H1 (cell line): ENCODE measurements around the gene FAM131C. TPM values are rescaled to one million over a fixed set of nuclear protein-coding genes. Genes with fewer than 3 reads are reported as not detected.

ENCODE experiments used
- CTCF ChIA-PET: fragments of 300-600 bp; sonication (Branson Sonifier 250); formaldehyde crosslinking; loops from one replicate; lab custom pipeline; 2021; ENCODE audit not compliant: partially characterized antibody; lab: Charles Lee
- POLR2A ChIA-PET: fragments of 300-600 bp; sonication (Branson Sonifier 250); formaldehyde crosslinking; loops from one replicate; lab custom pipeline; 2021; ENCODE audit warnings: inconsistent platforms; ENCODE audit not compliant: partially characterized antibody; lab: Charles Lee
- DNase-seq, 2 experiments: peaks; one replicate each; pipeline versions ENCODE4 v3.0.0 to v3.0.0-alpha.2; 2010 to 2022; ENCODE audit warnings: low spot score in 2 of 2, low read depth in 1 of 2, mixed read lengths in 1 of 2
- FAIRE-seq: peaks from 2 replicates; lab custom pipeline; 2011; peaks lifted over from hg19 to GRCh38; lab: Jason Lieb, UNC
- H2AFZ ChIP-seq: 2 replicates; pipeline ENCODE4 v1.8.1; 2012; ENCODE audit warnings: low read length, inconsistent platforms
- H2AK5ac ChIP-seq: 2 replicates; pipeline ENCODE4 v1.6.1; 2013; ENCODE audit warnings: low read depth, low read length
- H2BK120ac ChIP-seq: replicated peaks from 2 replicates; pipeline ENCODE3; 2013; ENCODE audit warnings: low read depth, low read length, inconsistent platforms
- H2BK12ac ChIP-seq: 2 replicates; pipeline ENCODE4 v1.6.1; 2013; ENCODE audit warnings: low read depth, low read length
- H2BK15ac ChIP-seq: 2 replicates; pipeline ENCODE4 v1.6.1; 2013; ENCODE audit warnings: low read length
- H2BK20ac ChIP-seq: 2 replicates; pipeline ENCODE4 v1.6.1; 2013; ENCODE audit warnings: low read length
- H2BK5ac ChIP-seq: 2 replicates; pipeline ENCODE4 v1.6.1; 2013; ENCODE audit warnings: low read depth, low read length
- H3K14ac ChIP-seq: 2 replicates; pipeline ENCODE4 v1.6.1; 2013; ENCODE audit warnings: inconsistent platforms; ENCODE audit not compliant: insufficient read length
- H3K18ac ChIP-seq: 2 replicates; pipeline ENCODE4 v1.6.1; 2013; ENCODE audit warnings: low read length; ENCODE audit errors: extremely low read depth
- H3K23ac ChIP-seq: 2 replicates; pipeline ENCODE4 v1.6.1; 2013; ENCODE audit warnings: inconsistent platforms; ENCODE audit not compliant: insufficient read length
- H3K23me2 ChIP-seq: 2 replicates; pipeline ENCODE4 v1.6.1; 2013; ENCODE audit warnings: low read depth, low read length
- H3K27ac ChIP-seq: 2 replicates; pipeline ENCODE4 v1.6.1; 2011; ENCODE audit warnings: low read depth, low read length, inconsistent platforms
- H3K27me3 ChIP-seq, 4 experiments: replicated peaks in 1 of 4; 1 replicate in 1 of 4; 2 replicates in 3 of 4; pipeline versions ENCODE4 v1.6.1 to v1.8.1; 2011 to 2013; ENCODE audit warnings: low read length in 3 of 4, mild to moderate bottlenecking in 3 of 4, inconsistent platforms in 2 of 4, mixed read lengths in 2 of 4, moderate library complexity in 1 of 4; ENCODE audit not compliant: control insufficient read depth in 3 of 4, insufficient read depth in 3 of 4; ENCODE audit errors: extremely low read depth in 1 of 4
- H3K36me3 ChIP-seq, 4 experiments: 2 replicates each; pipeline versions ENCODE4 v1.6.1 to v1.8.1; 2011 to 2013; ENCODE audit warnings: mild to moderate bottlenecking in 4 of 4, low read length in 3 of 4, moderate library complexity in 2 of 4, control low read depth in 1 of 4, inconsistent platforms in 1 of 4; ENCODE audit not compliant: insufficient read depth in 4 of 4, control insufficient read depth in 2 of 4
- H3K4ac ChIP-seq: replicated peaks from 2 replicates; pipeline ENCODE3; 2013; ENCODE audit warnings: low read length, low read depth, mixed read lengths, inconsistent platforms; ENCODE audit not compliant: insufficient read length
- H3K4me1 ChIP-seq, 4 experiments: replicated peaks in 1 of 4; 1 replicate in 1 of 4; 2 replicates in 3 of 4; pipeline versions ENCODE4 v1.6.1 to v1.8.1; 2011 to 2013; ENCODE audit warnings: low read length in 3 of 4, inconsistent platforms in 2 of 4, mixed read lengths in 1 of 4; ENCODE audit not compliant: insufficient read depth in 4 of 4, control insufficient read depth in 3 of 4
- H3K4me2 ChIP-seq, 2 experiments: 2 replicates each; pipeline versions ENCODE4 v1.6.1 to v1.8.1; 2011 to 2013; ENCODE audit warnings: low read depth in 2 of 2, low read length in 2 of 2, control low read depth in 1 of 2, inconsistent platforms in 1 of 2, mild to moderate bottlenecking in 1 of 2; ENCODE audit not compliant: insufficient read depth in 1 of 2
- H3K4me3 ChIP-seq, 4 experiments: fragments of 200-600, 300-600 bp in 1 of 4; sonication (generic), shearing (Covaris generic), sonication (Bioruptor Twin) in 1 of 4; 2 replicates each; pipeline versions ENCODE4 v1.5.1 to v1.8.1; 2011 to 2016; ENCODE audit warnings: low read length in 4 of 4, low read depth in 3 of 4, control low read depth in 2 of 4, inconsistent platforms in 2 of 4, mild to moderate bottlenecking in 2 of 4, mixed read lengths in 1 of 4, moderate library complexity in 1 of 4; ENCODE audit not compliant: insufficient read depth in 2 of 4; ENCODE audit errors: extremely low read depth in 1 of 4
- H3K56ac ChIP-seq: replicated peaks from 2 replicates; pipeline ENCODE3; 2013; ENCODE audit warnings: low read depth, mild to moderate bottlenecking, mixed read lengths, low read length, inconsistent platforms; ENCODE audit not compliant: insufficient read length
- H3K79me1 ChIP-seq: 2 replicates; pipeline ENCODE4 v1.6.1; 2013; ENCODE audit warnings: low read depth, low read length, control low read depth
- H3K79me2 ChIP-seq, 2 experiments: 2 replicates each; pipeline versions ENCODE4 v1.6.1 to v1.8.1; 2012 to 2013; ENCODE audit warnings: low read length in 2 of 2, mild to moderate bottlenecking in 2 of 2, inconsistent platforms in 1 of 2; ENCODE audit not compliant: insufficient read depth in 2 of 2, control insufficient read depth in 1 of 2
- H3K9ac ChIP-seq, 4 experiments: replicated peaks in 1 of 4; 1 replicate in 1 of 4; 2 replicates in 3 of 4; pipeline versions ENCODE4 v1.6.1 to v1.8.1; 2011 to 2013; ENCODE audit warnings: low read depth in 3 of 4, low read length in 3 of 4, control low read depth in 2 of 4, mild to moderate bottlenecking in 2 of 4, moderate library complexity in 2 of 4, inconsistent platforms in 1 of 4; ENCODE audit errors: extremely low read depth in 1 of 4
- H3K9me3 ChIP-seq, 2 experiments: 2 replicates each; pipeline versions ENCODE4 v1.6.1 to v1.8.1; 2012 to 2013; ENCODE audit warnings: mild to moderate bottlenecking in 2 of 2, moderate library complexity in 2 of 2, control low read depth in 1 of 2, inconsistent platforms in 1 of 2, low read depth in 1 of 2, low read length in 1 of 2, mixed read lengths in 1 of 2; ENCODE audit not compliant: insufficient read depth in 2 of 2
- H4K20me1 ChIP-seq, 2 experiments: replicated peaks in 1 of 2; 2 replicates each; pipeline versions ENCODE3 to v1.8.1; 2011 to 2013; ENCODE audit warnings: inconsistent platforms in 2 of 2, low read length in 2 of 2, mild to moderate bottlenecking in 1 of 2; ENCODE audit not compliant: insufficient read depth in 2 of 2, control insufficient read depth in 1 of 2
- H4K5ac ChIP-seq: 2 replicates; pipeline ENCODE4 v1.6.1; 2013; ENCODE audit warnings: low read length, low read depth, mixed read lengths, inconsistent platforms; ENCODE audit not compliant: insufficient read length
- H4K8ac ChIP-seq: 2 replicates; pipeline ENCODE4 v1.8.0; 2013; ENCODE audit warnings: mild to moderate bottlenecking, moderate library complexity, low read length, inconsistent platforms; ENCODE audit not compliant: insufficient read depth; ENCODE audit errors: extremely low read depth
- H4K91ac ChIP-seq: replicated peaks from 2 replicates; pipeline ENCODE3; 2013; ENCODE audit warnings: low read length, mixed read lengths, inconsistent platforms; ENCODE audit not compliant: insufficient read length
- CBX8 ChIP-seq: fragments of 300-800, 300-1000 bp; sonication (generic); IDR thresholded peaks from 2 replicates; pipeline ENCODE4 v1.7.1; 2016; ENCODE audit warnings: low read depth, low read length, borderline replicate concordance
- CHD2 ChIP-seq: IDR thresholded peaks from 2 replicates; pipeline ENCODE4 v1.6.1; 2012; ENCODE audit warnings: low read length, improper control_type of control experiment
- EGR1 ChIP-seq: IDR thresholded peaks from 2 replicates; pipeline ENCODE4 v1.6.1; 2011; ENCODE audit warnings: low read depth, low read length, borderline replicate concordance
- JUND ChIP-seq: IDR thresholded peaks from 2 replicates; pipeline ENCODE4 v1.6.1; 2011; ENCODE audit warnings: mild to moderate bottlenecking, improper control_type of control experiment, low read length
- KDM5A ChIP-seq: fragments of 200-600 bp; IDR thresholded peaks from 2 replicates; pipeline ENCODE4 v1.7.1; 2012; ENCODE audit warnings: mild to moderate bottlenecking, low read length, inconsistent platforms, mixed read lengths
- MAFK ChIP-seq: IDR thresholded peaks from 2 replicates; pipeline ENCODE4 v1.6.1; 2012; ENCODE audit warnings: low read depth, mild to moderate bottlenecking, improper control_type of control experiment, low read length
- NRF1 ChIP-seq: IDR thresholded peaks from 2 replicates; pipeline ENCODE4 v1.6.1; 2011; ENCODE audit warnings: mild to moderate bottlenecking, low read depth, low read length, improper control_type of control experiment
- PHF8 ChIP-seq: fragments of 200-600 bp; sonication (generic); conservative IDR thresholded peaks from 2 replicates; pipeline ENCODE4 v1.7.1; 2012; ENCODE audit warnings: low read depth, mild to moderate bottlenecking, inconsistent platforms, low read length, moderate library complexity
- RBBP5 ChIP-seq: IDR thresholded peaks from 2 replicates; pipeline ENCODE4 v1.7.1; 2012; ENCODE audit warnings: low read depth, mild to moderate bottlenecking, inconsistent platforms, low read length, moderate library complexity, borderline replicate concordance
- SIRT6 ChIP-seq: IDR thresholded peaks from one replicate; pipeline ENCODE4 v1.7.1; 2012; ENCODE audit warnings: low read length, inconsistent platforms
- SUZ12 ChIP-seq: fragments of 200-600 bp; sonication (generic); IDR thresholded peaks from 2 replicates; pipeline ENCODE4 v1.6.1; 2012; ENCODE audit warnings: mild to moderate bottlenecking, inconsistent platforms, low read length, moderate library complexity, mixed read lengths
- TAF1 ChIP-seq: IDR thresholded peaks from 2 replicates; pipeline ENCODE4 v1.6.1; 2011; ENCODE audit warnings: mild to moderate bottlenecking, low read depth, low read length
- WGBS, 2 experiments: shearing (Covaris generic) in 1 of 2; methylation state at CpG; one replicate each; pipeline versions ENCODE4 v1.1.6 to v1.1.7; 2013 to 2015; ENCODE audit warnings: low lambda C conversion rate in 2 of 2, mixed read lengths in 2 of 2, inconsistent platforms in 1 of 2, low coverage in 1 of 2, missing lambda C conversion rate in 1 of 2; ENCODE audit not compliant: insufficient replicate concordance in 2 of 2, insufficient coverage in 1 of 2, insufficient read length in 1 of 2; ENCODE audit errors: extremely low coverage in 1 of 2, missing lambda C conversion rate in 1 of 2; 5-methylcytosine and 5-hydroxymethylcytosine counted together
- polyA plus RNA-seq, 7 experiments: library from polyadenylated mRNA; depleted of rRNA in 3 of 7; stranded (reverse) in 5 of 7; unstranded in 2 of 7; fragments of >200 nt in 5 of 7; fragments of 200-250 nt in 2 of 7; gene quantifications; 1 replicate in 5 of 7; 2 replicates in 1 of 7; 4 replicates in 1 of 7; pipeline versions ENCODE4 v1.2.1 to v1.2.3, GENCODE V29; 2011 to 2013; ENCODE audit warnings: missing spikeins in 2 of 7, mixed read lengths in 2 of 7
- total RNA-seq: library from RNA; stranded (reverse); fragmentation: NEBNext Ultra II Directional; extraction: Animal tissue kit (Norgen Biotek cat#: 25700); gene quantifications from 2 replicates; pipeline ENCODE4 v1.2.1, GENCODE V29; 2021

Gene FAM131C
- total and polyA plus RNA-seq, 2 of the 8 experiments (the other 6 are each of a cell fraction or from before 2014, with no cell fraction given), result 0.73 to 0.78 TPM

DNA sequence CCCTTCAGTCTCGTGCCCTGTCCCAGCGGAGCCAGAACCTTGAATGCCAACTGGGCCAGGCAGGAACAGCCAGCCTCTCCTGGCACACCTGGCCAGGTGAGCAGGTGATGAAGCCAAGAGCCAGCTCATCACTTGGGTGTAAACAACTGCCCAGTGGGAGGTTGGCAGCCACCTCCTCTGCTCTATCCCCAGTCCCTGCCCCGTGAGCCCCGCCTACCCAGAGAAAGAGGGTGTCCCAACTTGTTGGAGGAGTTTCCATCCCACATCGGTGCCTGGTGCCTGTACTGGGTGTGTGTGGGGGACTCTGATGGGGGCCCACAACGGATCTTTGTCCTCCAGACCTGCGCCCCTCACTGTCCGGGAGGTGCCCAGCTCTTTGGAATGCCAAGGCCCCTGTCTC, 17.8 kb upstream of the FAM131C start:
- Histone ChIP-seq H3K27me3 (0 out of 7 replicates have a peak, but pooled peaks cover 0 to under 1% (median 0%) of the 10 kb centered on the region in 4 experiments), H4K91ac (no peak overlapping the region), H3K14ac (no peak overlapping the region), H2BK5ac (no peak overlapping the region), H3K23ac (no peak overlapping the region), H4K20me1 (no peaks in the 10 kb centered on the region), H2AFZ (no peak overlapping the region), H2BK120ac (no peak overlapping the region), H3K36me3 (no peaks in the 10 kb centered on the region), H3K23me2 (peaks cover 5% of the 10 kb centered on the region; the same call in 1 of the 2 replicates), H3K27ac (no peak overlapping the region), H3K18ac (no peak overlapping the region), H3K4me3 (no peak overlapping the region), H3K56ac (no peak overlapping the region), H3K4me2 (no peak overlapping the region), H3K9me3 (no peaks in the 10 kb centered on the region), H2BK15ac (no peak overlapping the region), H3K79me1 (no peaks in the 10 kb centered on the region), H3K4me1 (peaks cover 0 to 12% (median 3%) of the 10 kb centered on the region in 4 experiments; a peak in 4 of 7 replicates), H4K5ac (no peak overlapping the region), H2BK20ac (no peak overlapping the region), H3K4ac (no peak overlapping the region), H4K8ac (no peak overlapping the region; the same call in 1 of the 2 replicates), H2BK12ac (no peak overlapping the region), H3K9ac (no peak overlapping the region), H2AK5ac (no peak overlapping the region), H3K79me2 (no peaks in the 10 kb centered on the region)
- CTCF ChIA-PET, result interaction anchor here (1.4 to 4.1 kb wide), 4 partner anchors 9 to 84 kb away, joined by 3 to 52 read pairs (median 10); no protein-coding TSS in a partner anchor
- POLR2A ChIA-PET, result interaction anchor here (1.0 kb wide), 1 partner anchor 107 kb away, joined by 3 read pairs; no protein-coding TSS in a partner anchor
- no peak for DNase-seq
- FAIRE-seq, result no peak
- 76% methylated on average over 6 of the region's 8 CpGs; no CpG with 5 or more reads in 1 of the 2 experiments for WGBS, 2 experiments
- TF ChIP-seq EGR1 (no peak), SIRT6 (no peak), PHF8 (no peak), KDM5A (no peak), RBBP5 (no peak), SUZ12 (no peak), CBX8 (no peak), NRF1 (no peak), CHD2 (no peak), JUND (no peak), TAF1 (no peak), MAFK (no peak)
